GM23338 (cell line): ENCODE data around the gene PSMB7. TPM values are rescaled to one million over a fixed set of nuclear protein-coding genes. Genes with fewer than 3 reads are reported as not detected.

ENCODE experiments used
- ATAC-seq: fragments of 200-7000 bp; cut with Tn5 transposase; 3 replicates; pipeline ENCODE4 v1.9.1; 2020
- DNase-seq: peaks from one replicate; pipeline ENCODE4 v3.0.0-alpha.2; 2015; ENCODE audit warnings: low spot score
- H2AFZ ChIP-seq: fragments of 200-600 bp; sonication (generic); 2 replicates; pipeline ENCODE4 v1.8.0; 2016; ENCODE audit warnings: antibody characterized with exemption, mild to moderate bottlenecking, moderate library complexity
- H3F3A ChIP-seq: fragments of 200-600 bp; sonication (generic); replicated peaks from 2 replicates; pipeline ENCODE4 v1.8.0; 2017; ENCODE audit warnings: antibody characterized with exemption, mixed run types, low read depth
- H3K27ac ChIP-seq: fragments of 200-600 bp; sonication (generic); 2 replicates; pipeline ENCODE4 v1.6.1; 2016; ENCODE audit warnings: low read depth
- H3K27me3 ChIP-seq: fragments of 200-600 bp; sonication (generic); 2 replicates; pipeline ENCODE4 v1.8.0; 2016; ENCODE audit warnings: mild to moderate bottlenecking, mixed run types, moderate library complexity; ENCODE audit not compliant: insufficient read depth
- H3K36me3 ChIP-seq: fragments of 200-600 bp; sonication (generic); 2 replicates; pipeline ENCODE4 v1.8.0; 2016; ENCODE audit warnings: mild to moderate bottlenecking; ENCODE audit not compliant: insufficient read depth
- H3K4me1 ChIP-seq: fragments of 200-600 bp; sonication (generic); 2 replicates; pipeline ENCODE4 v1.8.0; 2016; ENCODE audit warnings: mild to moderate bottlenecking, moderate library complexity; ENCODE audit not compliant: insufficient read depth
- H3K4me2 ChIP-seq: fragments of 200-600 bp; sonication (generic); 2 replicates; pipeline ENCODE4 v1.7.1; 2017; ENCODE audit warnings: mixed run types
- H3K4me3 ChIP-seq: fragments of 200-600 bp; sonication (generic); 2 replicates; pipeline ENCODE4 v1.6.1; 2016; ENCODE audit warnings: mixed run types
- H3K79me2 ChIP-seq: fragments of 200-600 bp; sonication (generic); replicated peaks from 2 replicates; pipeline ENCODE4 v1.8.0; 2017; ENCODE audit warnings: mild to moderate bottlenecking; ENCODE audit not compliant: insufficient read depth
- H3K9me2 ChIP-seq: fragments of 200-600 bp; sonication (generic); 2 replicates; pipeline ENCODE4 v1.8.0; 2017; ENCODE audit not compliant: insufficient read depth
- H4K20me1 ChIP-seq: fragments of 200-600 bp; sonication (generic); replicated peaks from 2 replicates; pipeline ENCODE4 v1.8.0; 2017; ENCODE audit warnings: mild to moderate bottlenecking; ENCODE audit not compliant: insufficient read depth
- H3K27ac Mint-ChIP-seq: 2 replicates; pipeline ENCODE4 v1.8.0; 2020; ENCODE audit warnings: inconsistent platforms, mild to moderate bottlenecking, moderate library complexity, mixed read lengths
- H3K27me3 Mint-ChIP-seq: 3 replicates; pipeline ENCODE4 v1.8.0; 2022; ENCODE audit warnings: low read depth, mild to moderate bottlenecking, moderate library complexity, mixed read lengths, inconsistent platforms; ENCODE audit not compliant: insufficient read depth, poor library complexity
- H3K36me3 Mint-ChIP-seq: 3 replicates; pipeline ENCODE4 v1.8.0; 2021; ENCODE audit warnings: low read depth, mild to moderate bottlenecking, inconsistent platforms, moderate library complexity, mixed read lengths
- H3K4me1 Mint-ChIP-seq: 3 replicates; pipeline ENCODE4 v1.8.0; 2020; ENCODE audit warnings: mild to moderate bottlenecking, inconsistent platforms, mixed read lengths
- H3K4me3 Mint-ChIP-seq: 3 replicates; pipeline ENCODE4 v1.8.0; 2021; ENCODE audit warnings: moderate library complexity, mild to moderate bottlenecking, inconsistent platforms, mixed read lengths
- H3K9me3 Mint-ChIP-seq: 3 replicates; pipeline ENCODE4 v1.8.0; 2020; ENCODE audit warnings: moderate library complexity, mild to moderate bottlenecking, inconsistent platforms, mixed read lengths
- CREB1 ChIP-seq: fragments of 250-450 bp; sonication (Bioruptor Pico); IDR thresholded peaks from 2 replicates; pipeline ENCODE4 v1.5.0; 2020; ENCODE audit warnings: low read depth, mild to moderate bottlenecking, moderate library complexity
- CTCF ChIP-seq, 2 experiments: fragments of 200-600 bp in 1 of 2; sonication (generic) in 1 of 2; conservative IDR thresholded peaks; 2 replicates each; pipeline versions ENCODE4 v1.5.1 to v1.6.1; 2016 to 2017; ENCODE audit warnings: antibody characterized with exemption in 2 of 2, low read depth in 2 of 2, mild to moderate bottlenecking in 2 of 2, moderate library complexity in 1 of 2
- ETS1 ChIP-seq: IDR thresholded peaks from 2 replicates; pipeline ENCODE4 v1.6.1; 2016; ENCODE audit warnings: antibody characterized with exemption
- EZH2 ChIP-seq: fragments of 200-600 bp; sonication (generic); IDR thresholded peaks from one replicate; pipeline ENCODE4 v1.8.0; 2017; ENCODE audit warnings: antibody characterized with exemption, mild to moderate bottlenecking, low read depth; ENCODE audit not compliant: unreplicated experiment
- EZH2phosphoT487 ChIP-seq: fragments of 200-600 bp; sonication (generic); IDR thresholded peaks from one replicate; pipeline ENCODE4 v1.8.1; 2018; ENCODE audit warnings: antibody characterized with exemption; ENCODE audit not compliant: unreplicated experiment
- JUNB ChIP-seq: IDR thresholded peaks from one replicate; pipeline ENCODE4 v1.6.1; 2016; ENCODE audit warnings: antibody characterized with exemption; ENCODE audit not compliant: unreplicated experiment
- NANOG ChIP-seq: IDR thresholded peaks from 2 replicates; pipeline ENCODE4 v1.6.1; 2016; ENCODE audit warnings: antibody characterized with exemption, borderline replicate concordance
- POLR2AphosphoS5 ChIP-seq: IDR thresholded peaks from 2 replicates; pipeline ENCODE4 v1.6.1; 2016; ENCODE audit warnings: antibody characterized with exemption, low read depth
- REST ChIP-seq: IDR thresholded peaks from one replicate; pipeline ENCODE4 v1.6.1; 2018; ENCODE audit warnings: antibody characterized with exemption; ENCODE audit not compliant: unreplicated experiment
- STAT1 ChIP-seq: IDR thresholded peaks from one replicate; pipeline ENCODE4 v1.6.1; 2016; ENCODE audit warnings: antibody characterized with exemption; ENCODE audit not compliant: unreplicated experiment
- ZNF114 ChIP-seq: fragments of 250-450 bp; sonication (Bioruptor Pico); IDR thresholded peaks from 2 replicates; pipeline ENCODE4 v1.5.0; 2020; ENCODE audit warnings: mild to moderate bottlenecking, moderate library complexity
- ZNF331 ChIP-seq: fragments of 250-450 bp; sonication (Bioruptor Pico); IDR thresholded peaks from 2 replicates; pipeline ENCODE4 v1.5.0; 2020; ENCODE audit warnings: low read depth, mild to moderate bottlenecking, moderate library complexity
- ZNF462 ChIP-seq: fragments of 250-450 bp; sonication (Bioruptor Pico); IDR thresholded peaks from 2 replicates; pipeline ENCODE4 v1.5.0; 2020; ENCODE audit warnings: mild to moderate bottlenecking, moderate library complexity
- polyA plus RNA-seq: library from polyadenylated mRNA; unstranded; fragments of >200 nt; fragmentation: Nextera tagmentation; extraction: Ambion mirVana; gene quantifications from 2 replicates; pipeline ENCODE4 v1.2.1, GENCODE V29; 2016
- total RNA-seq: library from RNA; depleted of rRNA; stranded (reverse); fragments of >200 nt; shearing (Covaris generic); gene quantifications from 2 replicates; pipeline ENCODE4 v1.2.3, GENCODE V29; 2014

The PSMB7 gene
- total and polyA plus RNA-seq, 2 experiments from 2014 or later, result 255 to 268 TPM

DNA sequence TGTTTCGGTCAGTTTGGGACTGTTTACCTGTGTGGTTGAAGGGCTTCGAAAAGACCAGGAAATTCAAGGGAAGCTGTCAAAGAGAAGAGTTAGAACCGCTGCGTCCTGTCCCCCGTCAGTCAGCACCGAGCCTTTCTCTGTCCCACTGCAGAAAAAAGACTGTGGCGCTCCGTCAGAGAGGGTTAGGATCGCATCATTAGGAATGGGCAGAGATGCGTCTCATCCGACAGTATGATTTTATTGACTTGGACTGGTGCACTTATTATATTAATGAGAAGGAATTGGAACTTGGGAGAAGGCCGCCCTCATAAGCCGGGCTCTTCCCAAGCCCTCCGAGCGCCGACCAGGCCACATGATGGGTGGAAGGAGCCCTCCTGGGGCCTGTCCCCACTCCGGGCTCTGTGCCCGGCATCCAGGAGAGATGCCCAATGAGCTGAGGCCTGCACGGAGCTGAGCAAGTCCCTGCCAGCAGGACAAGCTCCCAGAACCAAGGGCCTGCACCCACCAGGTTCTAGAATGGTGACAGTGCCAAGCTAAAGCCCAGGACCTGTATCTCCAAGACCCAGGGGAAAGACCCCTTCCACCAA, 85.9 kb downstream of the PSMB7 start:
- TF ChIP-seq ZNF462 (CRISPR knock-in tag) (no peak), REST (no peak), ZNF114 (CRISPR knock-in tag) (no peak), ETS1 (no peak), ZNF331 (CRISPR knock-in tag) (no peak), CREB1 (CRISPR knock-in tag) (no peak), STAT1 (no peak), EZH2 (no peak), POLR2AphosphoS5 (no peak), EZH2phosphoT487 (no peak), JUNB (no peak), NANOG (no peak), CTCF (conservative IDR thresholded peaks at IDR 0.05; ENCODE audit: low read depth in 2 of 2) (no peak)
- H3K4me3 Mint-ChIP-seq, result no peak overlapping the region
- H3K4me1 Mint-ChIP-seq, result peaks cover 3% of the 10 kb centered on the region; the same call in 1 of the 3 replicates
- Histone ChIP-seq H3K27me3 (no peaks in the 10 kb centered on the region), H3K4me3 (no peak overlapping the region), H2AFZ (no peak overlapping the region), H3K27ac (no peak overlapping the region), H3K4me1 (no peaks in the 10 kb centered on the region), H3K79me2 (no peaks in the 10 kb centered on the region), H3F3A (no peaks in the 10 kb centered on the region), H3K4me2 (no peak overlapping the region), H3K36me3 (no peaks in the 10 kb centered on the region), H4K20me1 (no peaks in the 10 kb centered on the region), H3K9me2 (no peaks in the 10 kb centered on the region)
- H3K36me3 Mint-ChIP-seq, result no peaks in the 10 kb centered on the region; the same call in 2 of the 3 replicates
- H3K27me3 Mint-ChIP-seq, result peaks cover 3% of the 10 kb centered on the region
- ATAC-seq (no peak), DNase-seq (no peak)
- no peaks in the 10 kb centered on the region for H3K9me3 Mint-ChIP-seq
- H3K27ac Mint-ChIP-seq, result no peak overlapping the region
